RPMI8226 (cell line): ENCODE data around the gene LGALS7B.
"Not testable (repeated sequence)": the region's sequence is repeated elsewhere in the genome, so short reads cannot be mapped to it uniquely, and the experiment has no call there.

Experiments used
- DNase-seq: peaks from one replicate; pipeline ENCODE4 v3.0.0-alpha.2; 2015

The LGALS7B gene

GRCh38 chr19:38788478-38789243, at the start of gene LGALS7B:
Gene LGALS7B, plus strand, starts transcription at chr19:38789200. Its CDS starts 27 bp downstream, at chr19:38789227.
- no peak for DNase-seq

GRCh38 chr19:38739440-38740256, 49.4 kb upstream of the LGALS7B start:
- no peak for DNase-seq

- no peak for DNase-seq
Measured at GRCh38 chr19:38740257-38740592, 48.8 kb upstream of the LGALS7B start.

- DNase-seq = no peak
Measured at GRCh38 chr19:38740932-38741331, 48.1 kb upstream of the LGALS7B start.

- no peak for DNase-seq
Measured at GRCh38 chr19:38741670-38742069, 47.3 kb upstream of the LGALS7B start.

- no peak for DNase-seq
Measured at GRCh38 chr19:38742296-38742695, 46.7 kb upstream of the LGALS7B start.

- no peak for DNase-seq
Measured at GRCh38 chr19:38742906-38743305, 46.1 kb upstream of the LGALS7B start.

- no peak for DNase-seq
Measured at GRCh38 chr19:38743394-38744297, 45.4 kb upstream of the LGALS7B start.

- no peak for DNase-seq
Measured at GRCh38 chr19:38744298-38744681, 44.7 kb upstream of the LGALS7B start, which contains the start of gene CAPN12. Gene CAPN12, minus strand, starts transcription at chr19:38744474. Its CDS starts 309 bp downstream, at chr19:38744165.

- DNase-seq = no peak
Measured at GRCh38 chr19:38744874-38745273, 44.1 kb upstream of the LGALS7B start.

- DNase-seq = no peak
Measured at GRCh38 chr19:38745316-38745715, 43.7 kb upstream of the LGALS7B start.

- DNase-seq = not testable (repeated sequence)
Measured at GRCh38 chr19:38753783-38754182, 35.2 kb upstream of the LGALS7B start.

- DNase-seq = not testable (repeated sequence)
Measured at GRCh38 chr19:38754196-38754595, 34.8 kb upstream of the LGALS7B start.

- DNase-seq = no peak
Measured at GRCh38 chr19:38759590-38760003, 29.4 kb upstream of the LGALS7B start.

- DNase-seq = not testable (repeated sequence)
Measured at GRCh38 chr19:38760805-38761517, 28.0 kb upstream of the LGALS7B start.

GRCh38 chr19:38761884-38762389, 27.1 kb upstream of the LGALS7B start:
- DNase-seq = not testable (repeated sequence)

GRCh38 chr19:38763795-38764220, 25.2 kb upstream of the LGALS7B start:
- no peak for DNase-seq

GRCh38 chr19:38765214-38765613, 23.8 kb upstream of the LGALS7B start:
- no peak for DNase-seq

- no peak for DNase-seq
Measured at GRCh38 chr19:38766276-38767047, 22.5 kb upstream of the LGALS7B start.

GRCh38 chr19:38769635-38770211, 19.3 kb upstream of the LGALS7B start:
- DNase-seq = peak; percentile 43
